IMR-90 (cell line): ENCODE data around the gene MPI. TPM values are rescaled to one million over a fixed set of nuclear protein-coding genes. Genes with fewer than 3 reads are reported as not detected.

ENCODE experiments used
- ATAC-seq: fragments of 200-7000 bp; cut with Tn5 transposase; 2 replicates; pipeline ENCODE4 v1.9.1; 2020; ENCODE audit warnings: low read depth, mild to moderate bottlenecking, moderate library complexity
- BruUV-seq: library from RNA; stranded (reverse); fragments of 400-500 nt; replicated peaks from 2 replicates; lab custom pipeline; 2021; lab: Mats Ljungman, UMichigan
- CTCF ChIA-PET: fragments of 300-600 bp; formaldehyde crosslinking; extraction: SDS; loops from one replicate; lab custom pipeline; 2021; ENCODE audit warnings: antibody characterized with exemption; lab: Yijun Ruan, JAX
- POLR2A ChIA-PET: fragments of 300-600 bp; sonication (Branson Sonifier 250); formaldehyde crosslinking; loops from one replicate; lab custom pipeline; 2022; ENCODE audit warnings: antibody characterized with exemption; ENCODE audit not compliant: unreplicated experiment; lab: Charles Lee
- DNase-seq: peaks from one replicate; pipeline ENCODE4 v3.0.0; 2013
- H2AFZ ChIP-seq: replicated peaks from 2 replicates; pipeline ENCODE3; 2013; ENCODE audit warnings: low read length, mild to moderate bottlenecking; ENCODE audit not compliant: poor library complexity
- H2AK5ac ChIP-seq: 2 replicates; pipeline ENCODE4 v1.6.1; 2013; ENCODE audit warnings: low read depth, low read length, inconsistent platforms
- H2AK9ac ChIP-seq: replicated peaks from 2 replicates; pipeline ENCODE3; 2013; ENCODE audit warnings: mild to moderate bottlenecking, low read depth, low read length, moderate library complexity; ENCODE audit not compliant: poor library complexity
- H2BK120ac ChIP-seq: 2 replicates; pipeline ENCODE4 v1.6.1; 2013; ENCODE audit warnings: low read depth, low read length, inconsistent platforms
- H2BK15ac ChIP-seq: 3 replicates; pipeline ENCODE4 v1.6.1; 2013; ENCODE audit warnings: low read depth, low read length, inconsistent platforms
- H2BK20ac ChIP-seq: 2 replicates; pipeline ENCODE4 v1.6.1; 2013; ENCODE audit warnings: low read depth, mild to moderate bottlenecking, inconsistent platforms, low read length, moderate library complexity
- H2BK5ac ChIP-seq: 2 replicates; pipeline ENCODE4 v1.6.1; 2013; ENCODE audit warnings: mild to moderate bottlenecking, low read depth, low read length, inconsistent platforms; ENCODE audit not compliant: poor library complexity, severe bottlenecking
- H3K14ac ChIP-seq: replicated peaks from 2 replicates; pipeline ENCODE4 v1.6.1; 2013; ENCODE audit warnings: low read depth, low read length, inconsistent platforms
- H3K18ac ChIP-seq: 2 replicates; pipeline ENCODE4 v1.6.1; 2013; ENCODE audit warnings: low read depth, low read length, control low read depth
- H3K23ac ChIP-seq: 2 replicates; pipeline ENCODE4 v1.6.1; 2013; ENCODE audit warnings: low read depth, low read length, inconsistent platforms
- H3K27ac ChIP-seq: 2 replicates; pipeline ENCODE4 v1.5.1; 2013; ENCODE audit warnings: mild to moderate bottlenecking, control low read depth, low read length; ENCODE audit not compliant: insufficient read depth
- H3K27me3 ChIP-seq: 2 replicates; pipeline ENCODE4 v1.6.1; 2013; ENCODE audit warnings: low read length; ENCODE audit not compliant: control insufficient read depth, insufficient read depth
- H3K36me3 ChIP-seq: 2 replicates; pipeline ENCODE4 v1.6.1; 2013; ENCODE audit warnings: low read length, mixed read lengths; ENCODE audit not compliant: control insufficient read depth, insufficient read depth
- H3K4ac ChIP-seq: 2 replicates; pipeline ENCODE4 v1.6.1; 2013; ENCODE audit warnings: low read depth, low read length, inconsistent platforms
- H3K4me1 ChIP-seq: 2 replicates; pipeline ENCODE4 v1.6.1; 2013; ENCODE audit warnings: low read length, mixed read lengths; ENCODE audit not compliant: control insufficient read depth, insufficient read depth
- H3K4me2 ChIP-seq: 2 replicates; pipeline ENCODE4 v1.6.1; 2013; ENCODE audit warnings: low read depth, mild to moderate bottlenecking, control low read depth, low read length, moderate library complexity
- H3K4me3 ChIP-seq: 2 replicates; pipeline ENCODE4 v1.5.1; 2013; ENCODE audit warnings: low read depth, mild to moderate bottlenecking, control low read depth, low read length, moderate library complexity; ENCODE audit not compliant: insufficient read depth
- H3K56ac ChIP-seq: 2 replicates; pipeline ENCODE4 v1.6.1; 2013; ENCODE audit warnings: low read length, inconsistent platforms; ENCODE audit not compliant: insufficient read depth; ENCODE audit errors: extremely low read depth
- H3K79me1 ChIP-seq, 2 experiments: 2 replicates each; pipeline ENCODE4 v1.6.1; 2013; ENCODE audit warnings: low read length in 2 of 2, inconsistent platforms in 1 of 2, low read depth in 1 of 2
- H3K9ac ChIP-seq: 2 replicates; pipeline ENCODE4 v1.6.1; 2013; ENCODE audit warnings: low read depth, low read length, control low read depth
- H3K9me1 ChIP-seq: 2 replicates; pipeline ENCODE4 v1.6.1; 2013; ENCODE audit warnings: low read length, inconsistent platforms; ENCODE audit not compliant: insufficient read depth
- H3K9me3 ChIP-seq: 2 replicates; pipeline ENCODE4 v1.6.1; 2013; ENCODE audit warnings: low read length; ENCODE audit not compliant: control insufficient read depth, insufficient read depth
- H4K20me1 ChIP-seq: 2 replicates; pipeline ENCODE4 v1.6.1; 2013; ENCODE audit warnings: low read length, inconsistent platforms; ENCODE audit not compliant: insufficient read depth
- H4K5ac ChIP-seq: 2 replicates; pipeline ENCODE4 v1.6.1; 2013; ENCODE audit warnings: mild to moderate bottlenecking, low read depth, low read length, control low read depth
- H4K8ac ChIP-seq, 2 experiments: 2 replicates each; pipeline ENCODE4 v1.6.1; 2013; ENCODE audit warnings: low read depth in 2 of 2, low read length in 2 of 2, control low read depth in 1 of 2, inconsistent platforms in 1 of 2
- H4K91ac ChIP-seq: 2 replicates; pipeline ENCODE4 v1.6.1; 2013; ENCODE audit warnings: low read depth, low read length, inconsistent platforms; ENCODE audit not compliant: insufficient read depth
- BHLHE40 ChIP-seq: fragments of 150-350 bp; IDR thresholded peaks from 2 replicates; pipeline ENCODE4 v1.6.1; 2016; ENCODE audit warnings: mild to moderate bottlenecking, low read depth, low read length
- CEBPB ChIP-seq: IDR thresholded peaks from 2 replicates; pipeline ENCODE4 v1.6.1; 2012; ENCODE audit warnings: low read depth, low read length, improper control_type of control experiment
- CHD1 ChIP-seq: IDR thresholded peaks from 2 replicates; pipeline ENCODE4 v1.6.1; 2012; ENCODE audit warnings: low read depth, low read length, improper control_type of control experiment
- FOS ChIP-seq: fragments of 150-350 bp; IDR thresholded peaks from 2 replicates; pipeline ENCODE4 v1.6.1; 2016; ENCODE audit warnings: low read depth, low read length
- MAZ ChIP-seq: IDR thresholded peaks from 2 replicates; pipeline ENCODE4 v1.6.1; 2012; ENCODE audit warnings: low read depth, mild to moderate bottlenecking, low read length, improper control_type of control experiment, moderate library complexity, borderline replicate concordance
- MXI1 ChIP-seq: IDR thresholded peaks from 2 replicates; pipeline ENCODE4 v1.6.1; 2012; ENCODE audit warnings: low read depth, mild to moderate bottlenecking, low read length, moderate library complexity, borderline replicate concordance
- NFE2L2 ChIP-seq: fragments of 150-350 bp; IDR thresholded peaks from 2 replicates; pipeline ENCODE4 v1.6.1; 2016; ENCODE audit warnings: low read depth, mild to moderate bottlenecking, low read length
- POLR2A ChIP-seq: IDR thresholded peaks from 2 replicates; pipeline ENCODE4 v1.6.1; 2012; ENCODE audit warnings: mild to moderate bottlenecking, low read depth, low read length
- RFX5 ChIP-seq: IDR thresholded peaks from 2 replicates; pipeline ENCODE4 v1.8.0; 2012; ENCODE audit warnings: low read depth, mild to moderate bottlenecking, low read length, moderate library complexity
- WGBS, 2 experiments: methylation state at CpG; one replicate each; pipeline versions ENCODE4 v1.1.5 to v1.1.7; 2013; ENCODE audit warnings: missing lambda C conversion rate in 2 of 2; ENCODE audit not compliant: insufficient read length in 1 of 2; ENCODE audit errors: extremely low coverage in 2 of 2; 5-methylcytosine and 5-hydroxymethylcytosine counted together
- dilution Hi-C: fragments of 300-500 bp; cut with HindIII; formaldehyde crosslinking; loops from one replicate; pipeline ENCODE4 v1.14.3; 2018; ENCODE audit warnings: low sequenced_read_pairs; ENCODE audit not compliant: unreplicated experiment
- in situ Hi-C: fragments of 300-500 bp; cut with MboI; formaldehyde crosslinking; loops from 3 replicates; pipeline ENCODE4 v1.14.3; 2019; ENCODE audit warnings: low sequenced_read_pairs, inconsistent platforms, mixed read lengths
- intact Hi-C: fragments of 100-400 bp; cut with micrococcal nuclease; formaldehyde crosslinking; loops from 2 replicates; pipeline ENCODE4 v1.10.0; 2022
- polyA plus RNA-seq, 3 experiments: library from polyadenylated mRNA; depleted of rRNA; stranded (reverse); fragments of >200 nt; gene quantifications; 2 replicates each; pipeline ENCODE4 v1.2.3, GENCODE V29; 2012; ENCODE audit warnings: low replicate concordance in 1 of 3
- total RNA-seq: library from RNA; depleted of rRNA; stranded (reverse); fragments of >200 nt; gene quantifications from 2 replicates; pipeline ENCODE4 v1.2.3, GENCODE V29; 2012
- TF ChIP-seq, protein P1 (sequence below): fragments of 150-350 bp; IDR thresholded peaks from 2 replicates; pipeline ENCODE4 v1.6.1; 2017; ENCODE audit warnings: mild to moderate bottlenecking, antibody characterized with exemption, low read length, low read depth
- TF ChIP-seq, protein P2 (sequence below): conservative IDR thresholded peaks from 2 replicates; pipeline ENCODE4 v1.5.1; 2012; ENCODE audit warnings: mild to moderate bottlenecking, low read depth, low read length, improper control_type of control experiment

The MPI gene
- total and polyA plus RNA-seq, 2 of the 4 experiments (the other 2 are of a cell fraction): 80.1 to 91.8 TPM

DNA sequence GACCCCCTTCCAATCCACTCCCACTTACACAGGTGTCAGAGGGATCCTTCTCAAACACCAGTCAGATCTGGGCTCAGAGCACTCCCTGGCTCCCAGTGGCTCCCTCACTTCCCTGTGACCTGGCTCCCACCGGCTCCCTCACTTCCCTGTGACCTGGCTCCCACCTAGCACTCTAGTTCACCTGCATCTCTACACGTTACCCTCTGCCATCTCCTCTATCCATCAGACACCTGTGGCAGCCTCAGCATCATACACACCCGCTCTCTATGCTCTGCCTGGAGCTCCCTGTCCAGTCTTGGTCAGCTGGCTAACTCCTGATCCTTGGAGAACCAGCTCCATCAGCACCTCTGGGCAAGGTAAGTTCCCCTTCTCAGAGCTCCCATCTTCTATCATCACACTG lies 61.2 kb downstream of the MPI start:
- dilution Hi-C loops: no loop called here
- no peaks in the 10 kb centered on the region; the same call in 1 of the 2 replicates for H4K20me1 ChIP-seq
- POLR2A ChIA-PET: interaction anchor here (1.0 kb wide), 1 partner anchor 12 kb away, joined by 6 read pairs; no protein-coding TSS in a partner anchor

More for the DNA sequence above, 61.2 kb downstream of the MPI start:
- Histone ChIP-seq H3K27me3 (peaks cover 5% of the 10 kb centered on the region), H3K4ac (no peak overlapping the region), H4K8ac (no peak overlapping the region), H3K4me1 (peaks cover 5% of the 10 kb centered on the region; the same call in 1 of the 2 replicates), H2BK120ac (no peak overlapping the region), H2BK5ac (no peak overlapping the region), H4K5ac (no peak overlapping the region), H3K27ac (no peak overlapping the region), H3K18ac (no peak overlapping the region), H2AK5ac (no peak overlapping the region), H3K9me3 (no peaks in the 10 kb centered on the region), H2AFZ (no peak overlapping the region), H4K91ac (no peak overlapping the region), H3K4me3 (no peak overlapping the region), H3K79me1 (no peaks in the 10 kb centered on the region), H3K36me3 (no peaks in the 10 kb centered on the region), H2BK15ac (no peak overlapping the region), H2BK20ac (no peak overlapping the region), H3K56ac (no peak overlapping the region), H3K23ac (no peak overlapping the region), H3K14ac (no peak overlapping the region), H3K9me1 (no peaks in the 10 kb centered on the region), H2AK9ac (no peak overlapping the region), H3K4me2 (no peak overlapping the region), H3K9ac (no peak overlapping the region)
- in situ Hi-C loops: no loop called here
- BruUV-seq: no TSS peak
- CTCF ChIA-PET: interaction anchor here (0.6 to 1.4 kb wide), 7 partner anchors 8 to 312 kb away, joined by 3 to 9 read pairs (median 4); no protein-coding TSS in a partner anchor
- TF ChIP-seq CHD1: no peak
- TF ChIP-seq, protein P1, sequence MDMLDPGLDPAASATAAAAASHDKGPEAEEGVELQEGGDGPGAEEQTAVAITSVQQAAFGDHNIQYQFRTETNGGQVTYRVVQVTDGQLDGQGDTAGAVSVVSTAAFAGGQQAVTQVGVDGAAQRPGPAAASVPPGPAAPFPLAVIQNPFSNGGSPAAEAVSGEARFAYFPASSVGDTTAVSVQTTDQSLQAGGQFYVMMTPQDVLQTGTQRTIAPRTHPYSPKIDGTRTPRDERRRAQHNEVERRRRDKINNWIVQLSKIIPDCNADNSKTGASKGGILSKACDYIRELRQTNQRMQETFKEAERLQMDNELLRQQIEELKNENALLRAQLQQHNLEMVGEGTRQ: no peak
- TF ChIP-seq CEBPB: no peak
- TF ChIP-seq NFE2L2: no peak
- no peak for TF ChIP-seq MAZ
- no peak for TF ChIP-seq RFX5
- TF ChIP-seq, protein P2, sequence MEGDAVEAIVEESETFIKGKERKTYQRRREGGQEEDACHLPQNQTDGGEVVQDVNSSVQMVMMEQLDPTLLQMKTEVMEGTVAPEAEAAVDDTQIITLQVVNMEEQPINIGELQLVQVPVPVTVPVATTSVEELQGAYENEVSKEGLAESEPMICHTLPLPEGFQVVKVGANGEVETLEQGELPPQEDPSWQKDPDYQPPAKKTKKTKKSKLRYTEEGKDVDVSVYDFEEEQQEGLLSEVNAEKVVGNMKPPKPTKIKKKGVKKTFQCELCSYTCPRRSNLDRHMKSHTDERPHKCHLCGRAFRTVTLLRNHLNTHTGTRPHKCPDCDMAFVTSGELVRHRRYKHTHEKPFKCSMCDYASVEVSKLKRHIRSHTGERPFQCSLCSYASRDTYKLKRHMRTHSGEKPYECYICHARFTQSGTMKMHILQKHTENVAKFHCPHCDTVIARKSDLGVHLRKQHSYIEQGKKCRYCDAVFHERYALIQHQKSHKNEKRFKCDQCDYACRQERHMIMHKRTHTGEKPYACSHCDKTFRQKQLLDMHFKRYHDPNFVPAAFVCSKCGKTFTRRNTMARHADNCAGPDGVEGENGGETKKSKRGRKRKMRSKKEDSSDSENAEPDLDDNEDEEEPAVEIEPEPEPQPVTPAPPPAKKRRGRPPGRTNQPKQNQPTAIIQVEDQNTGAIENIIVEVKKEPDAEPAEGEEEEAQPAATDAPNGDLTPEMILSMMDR: no peak
- no peak for TF ChIP-seq FOS
- no peak for TF ChIP-seq MXI1
- TF ChIP-seq BHLHE40: no peak
- TF ChIP-seq POLR2A: no peak
- ATAC-seq (no peak), DNase-seq (no peak)
- WGBS, 2 experiments: 73% methylated on average over 1 of the region's 3 CpGs; no CpG with 5 or more reads in 1 of the 2 experiments
- intact Hi-C loops: loop anchor here (5.0 to 10.0 kb wide), 2 partner anchors 314 to 576 kb away; no protein-coding TSS in a partner anchor
